Lung (tissue), 12 donors: ENCODE results near the gene EOLA1. TPM values are rescaled to one million over a fixed set of nuclear protein-coding genes. Genes with fewer than 3 reads are reported as not detected.

ENCODE experiments used
- ATAC-seq: fragments of 200-7000 bp; cut with Tn5 transposase; one replicate; pipeline ENCODE4 v1.9.1; 2020; ENCODE audit warnings: moderate number of reproducible peaks; ENCODE audit not compliant: insufficient read depth, low FRiP score
- DNase-seq, 3 donors: peaks; one replicate each; pipeline ENCODE4 v3.0.0-alpha.2; 2013 to 2017
- H3K27ac ChIP-seq, 2 donors: one replicate each; pipeline ENCODE4 v1.5.1; 2013; ENCODE audit warnings: mild to moderate bottlenecking in 2 of 2, moderate library complexity in 2 of 2, control low read depth in 1 of 2, inconsistent platforms in 1 of 2, low read depth in 1 of 2, low read length in 1 of 2
- H3K27me3 ChIP-seq, 3 donors: one replicate each; pipeline ENCODE4 v1.5.1; 2013; ENCODE audit warnings: low read length in 2 of 3; ENCODE audit not compliant: control insufficient read depth in 3 of 3, insufficient read depth in 3 of 3
- H3K36me3 ChIP-seq, 4 donors: one replicate each; pipeline ENCODE4 v1.5.1; 2013; ENCODE audit warnings: low read length in 4 of 4, mild to moderate bottlenecking in 1 of 4, moderate library complexity in 1 of 4; ENCODE audit not compliant: control insufficient read depth in 4 of 4, insufficient read depth in 4 of 4
- H3K4me1 ChIP-seq, 5 donors: one replicate each; pipeline ENCODE4 v1.5.1; 2013; ENCODE audit warnings: low read length in 5 of 5, mild to moderate bottlenecking in 2 of 5, moderate library complexity in 1 of 5; ENCODE audit not compliant: control insufficient read depth in 5 of 5, insufficient read depth in 5 of 5
- H3K4me3 ChIP-seq: one replicate; pipeline ENCODE4 v1.5.1; 2013; ENCODE audit warnings: mild to moderate bottlenecking, control low read depth, moderate library complexity
- H3K9ac ChIP-seq, 2 donors: one replicate each; pipeline ENCODE4 v1.5.1; 2013; ENCODE audit warnings: low read length in 2 of 2, control low read depth in 1 of 2; ENCODE audit not compliant: insufficient read depth in 1 of 2
- H3K9me3 ChIP-seq, 4 donors: one replicate each; pipeline ENCODE4 v1.5.1; 2013; ENCODE audit warnings: low read length in 3 of 4, mild to moderate bottlenecking in 1 of 4, moderate library complexity in 1 of 4; ENCODE audit not compliant: control insufficient read depth in 4 of 4, insufficient read depth in 3 of 4
- WGBS, 2 donors: extraction: QIAGEN DNeasy Blood & Tissue Kit; methylation state at CpG; one replicate each; pipeline ENCODE4 v1.1.7; 2013; 5-methylcytosine and 5-hydroxymethylcytosine counted together
- polyA plus RNA-seq, 2 donors: library from polyadenylated mRNA; stranded (reverse); fragments of 200-250 nt; gene quantifications; one replicate each; pipeline ENCODE4 v1.2.1, GENCODE V29; 2013
- total RNA-seq, 2 donors: library from RNA; depleted of rRNA in 1 of 2; stranded (reverse); fragments of >200 nt in 1 of 2; gene quantifications; one replicate each; pipeline ENCODE4 v1.2.1, GENCODE V29; 2014 to 2021
- TF ChIP-seq, protein P1 (sequence below): IDR thresholded peaks from 2 replicates; pipeline ENCODE4 v1.5.1; 2012; ENCODE audit warnings: mild to moderate bottlenecking; ENCODE audit errors: control extremely low read depth, extremely low read depth
- donor health status: control.
- donor health status: control.
- donor health status: Bipolar disorder and iron deficiency.
- donor health status: healthy.
- donor health status: DM: yes; HTN: yes; CAD: no.

Gene EOLA1
- total and polyA plus RNA-seq, 4 donors: 11.5 to 19.9 (median 18.5) TPM

DNA sequence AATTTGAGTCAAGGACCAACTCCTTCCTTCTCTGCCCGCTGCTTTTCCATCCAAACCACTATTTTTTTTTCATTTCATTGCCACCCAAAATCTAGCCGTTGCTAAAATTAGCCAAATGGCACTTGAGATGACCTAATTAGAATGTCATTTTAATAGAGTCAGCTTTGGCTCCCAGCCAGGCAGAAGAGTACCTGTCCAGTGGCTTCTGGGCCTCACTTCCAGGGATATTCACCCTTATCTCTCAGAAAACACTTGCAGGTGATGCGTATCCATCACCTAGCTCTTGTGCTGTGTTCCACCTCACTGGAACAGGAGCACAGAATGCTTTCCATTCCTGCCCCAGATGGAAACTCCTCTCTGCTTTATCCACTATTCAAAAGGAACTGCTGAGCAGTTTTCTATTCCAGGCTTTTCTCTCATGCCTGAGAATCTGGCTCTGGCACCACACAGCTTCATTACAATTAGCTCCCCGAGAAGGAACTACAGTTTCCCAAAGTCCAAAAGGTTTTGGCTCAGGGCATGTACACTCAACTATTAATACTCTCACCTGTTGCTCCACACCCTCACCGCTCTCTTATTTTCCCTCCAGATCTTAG, 28.0 kb downstream of the EOLA1 start:
- Histone ChIP-seq H3K27me3 (peaks cover 0 to 3% (median 2%) of the 10 kb centered on the region in 3 donors), H3K9ac (no peak overlapping the region), H3K36me3 (no peaks in the 10 kb centered on the region), H3K4me3 (no peak overlapping the region), H3K4me1 (no peaks in the 10 kb centered on the region), H3K27ac (no peak overlapping the region), H3K9me3 (no peaks in the 10 kb centered on the region)
- TF ChIP-seq, protein P1, sequence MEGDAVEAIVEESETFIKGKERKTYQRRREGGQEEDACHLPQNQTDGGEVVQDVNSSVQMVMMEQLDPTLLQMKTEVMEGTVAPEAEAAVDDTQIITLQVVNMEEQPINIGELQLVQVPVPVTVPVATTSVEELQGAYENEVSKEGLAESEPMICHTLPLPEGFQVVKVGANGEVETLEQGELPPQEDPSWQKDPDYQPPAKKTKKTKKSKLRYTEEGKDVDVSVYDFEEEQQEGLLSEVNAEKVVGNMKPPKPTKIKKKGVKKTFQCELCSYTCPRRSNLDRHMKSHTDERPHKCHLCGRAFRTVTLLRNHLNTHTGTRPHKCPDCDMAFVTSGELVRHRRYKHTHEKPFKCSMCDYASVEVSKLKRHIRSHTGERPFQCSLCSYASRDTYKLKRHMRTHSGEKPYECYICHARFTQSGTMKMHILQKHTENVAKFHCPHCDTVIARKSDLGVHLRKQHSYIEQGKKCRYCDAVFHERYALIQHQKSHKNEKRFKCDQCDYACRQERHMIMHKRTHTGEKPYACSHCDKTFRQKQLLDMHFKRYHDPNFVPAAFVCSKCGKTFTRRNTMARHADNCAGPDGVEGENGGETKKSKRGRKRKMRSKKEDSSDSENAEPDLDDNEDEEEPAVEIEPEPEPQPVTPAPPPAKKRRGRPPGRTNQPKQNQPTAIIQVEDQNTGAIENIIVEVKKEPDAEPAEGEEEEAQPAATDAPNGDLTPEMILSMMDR: no peak
- no peak for ATAC-seq
- 70% methylated on average over 5 of the region's 5 CpGs; no CpG with 5 or more reads in 1 of the 2 donors for WGBS, 2 donors
- DNase-seq: no peak

DNA sequence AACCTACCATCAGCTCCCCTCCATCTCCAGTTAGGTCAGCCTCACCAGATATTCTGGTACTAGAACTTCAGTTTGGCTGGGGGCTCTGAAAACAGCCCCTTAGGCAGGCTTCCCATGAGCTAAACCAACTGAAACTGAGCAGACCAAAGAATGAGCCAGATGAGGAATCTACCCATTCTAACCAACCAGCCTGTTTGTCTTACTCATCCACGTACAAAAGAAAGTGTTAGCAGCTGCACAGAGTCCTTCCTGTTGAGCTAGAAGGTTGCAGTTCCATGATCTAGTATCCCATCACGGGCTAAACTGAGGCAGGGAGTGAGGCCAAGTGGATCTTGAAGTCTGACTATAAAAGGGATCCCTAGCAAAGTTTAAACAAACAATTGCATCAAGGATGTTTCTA, 29.0 kb downstream of the EOLA1 start:
- 42% methylated on average over 2 of the region's 2 CpGs; no CpG with 5 or more reads in 1 of the 2 donors for WGBS, 2 donors
- no peaks in the 10 kb centered on the region for H3K9me3 ChIP-seq
- H3K4me3 ChIP-seq: no peak overlapping the region
- H3K4me1 ChIP-seq: no peaks in the 10 kb centered on the region
- no peak overlapping the region for H3K27ac ChIP-seq
- ATAC-seq (no peak), DNase-seq (no peak)
- peaks cover 0 to 3% (median 2%) of the 10 kb centered on the region in 3 donors for H3K27me3 ChIP-seq
- H3K36me3 ChIP-seq: no peaks in the 10 kb centered on the region
- H3K9ac ChIP-seq: no peak overlapping the region
- TF ChIP-seq, protein P1: no peak

DNA sequence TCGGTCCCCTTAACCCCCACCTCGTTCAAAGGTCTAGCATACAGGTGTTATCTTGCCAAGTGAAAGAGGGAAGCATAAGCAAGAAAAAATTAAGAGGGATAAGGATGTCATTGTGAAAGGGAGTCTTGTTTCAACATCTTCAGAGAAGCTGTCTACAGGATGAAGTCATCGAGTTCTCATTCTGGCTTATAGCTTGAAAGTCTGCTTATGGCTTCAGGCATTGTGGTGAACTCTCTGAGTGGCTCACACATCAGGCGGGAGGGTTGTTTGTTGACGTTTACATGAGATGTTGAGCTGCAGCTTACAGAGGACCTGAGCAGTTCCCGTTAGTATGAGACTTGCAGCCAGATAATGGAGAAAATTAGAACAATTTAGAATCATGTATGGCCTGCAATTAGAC, 29.9 kb downstream of the EOLA1 start:
- ATAC-seq: no peak
- TF ChIP-seq, protein P1: no peak
- Histone ChIP-seq H3K9ac (no peak overlapping the region), H3K27me3 (peaks cover 0 to 3% (median 2%) of the 10 kb centered on the region in 3 donors), H3K27ac (no peak overlapping the region), H3K36me3 (no peaks in the 10 kb centered on the region), H3K4me3 (no peak overlapping the region), H3K9me3 (no peaks in the 10 kb centered on the region), H3K4me1 (no peaks in the 10 kb centered on the region)
- 60% methylated on average over 6 of the region's 6 CpGs; no CpG with 5 or more reads in 1 of the 2 donors for WGBS, 2 donors
- peak in 2 of 3 donors; percentile 0 to 3 for DNase-seq

DNA sequence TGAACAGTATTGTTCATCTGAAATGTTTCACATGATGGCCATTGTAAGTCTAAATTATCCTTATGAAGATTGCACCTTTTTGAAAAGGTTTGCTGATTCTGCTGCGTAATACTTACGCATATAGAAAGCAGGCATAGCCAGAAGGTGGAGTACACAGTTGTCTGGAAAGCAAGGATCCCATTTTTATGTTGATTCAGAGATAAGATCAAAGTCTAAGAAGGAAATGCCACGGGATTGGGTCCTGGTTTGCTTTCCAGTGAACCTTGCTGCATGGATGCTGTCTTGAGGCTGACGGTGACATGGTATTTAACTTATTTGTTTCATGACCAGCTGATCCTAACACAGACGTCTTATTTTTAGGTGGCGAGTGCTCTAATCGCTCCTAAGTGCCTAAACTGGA, 31.0 kb downstream of the EOLA1 start:
- DNase-seq: no peak
- no peaks in the 10 kb centered on the region for H3K36me3 ChIP-seq
- ATAC-seq: no peak
- H3K4me3 ChIP-seq: no peak overlapping the region
- H3K27ac ChIP-seq: no peak overlapping the region
- H3K9me3 ChIP-seq: no peaks in the 10 kb centered on the region
- 76% methylated on average over 7 of the region's 7 CpGs; no CpG with 5 or more reads in 1 of the 2 donors for WGBS, 2 donors
- TF ChIP-seq, protein P1: no peak
- no peak overlapping the region for H3K9ac ChIP-seq
- H3K4me1 ChIP-seq: no peaks in the 10 kb centered on the region
- peaks cover 0 to 3% (median 2%) of the 10 kb centered on the region in 3 donors for H3K27me3 ChIP-seq
